ENCODE results near the gene MTHFD1.

- TF ChIP-seq REST (IDR thresholded peaks at IDR 0.05; ENCODE audit: insufficient replicate concordance, low read depth) (no peak), CTCF (IDR thresholded peaks at IDR 0.05; ENCODE audit: insufficient read depth, low read length) (no peak), POLR2AphosphoS5 (IDR thresholded peaks at IDR 0.05; ENCODE audit: low read depth) (no peak), GABPA (IDR thresholded peaks at IDR 0.05; ENCODE audit: low read depth) (no peak), SPI1 (IDR thresholded peaks at IDR 0.05; ENCODE audit: borderline replicate concordance, low read depth) (no peak)
These were observed 12.8 kb downstream of the MTHFD1 start for GRCh38 chr14:64400829-64401459.
